Measurements from ENCODE around the gene OSGIN1.

Gene OSGIN1

GRCh38 chr16:83979441-83979840 lies 26.4 kb downstream of the OSGIN1 start:
- no peak overlapping the region for H3K27ac ChIP-seq
- TF ChIP-seq CTCF (IDR thresholded peaks at IDR 0.05) (no peak), ZFX (IDR thresholded peaks at IDR 0.05; ENCODE audit: borderline replicate concordance) (no peak)

GRCh38 chr16:83980794-83981193 lies 27.8 kb downstream of the OSGIN1 start:
- TF ChIP-seq ZFX (IDR thresholded peaks at IDR 0.05; ENCODE audit: borderline replicate concordance) (no peak), CTCF (IDR thresholded peaks at IDR 0.05) (no peak)
- no peak overlapping the region for H3K27ac ChIP-seq

- TF ChIP-seq ZFX (IDR thresholded peaks at IDR 0.05; ENCODE audit: borderline replicate concordance) (no peak), CTCF (IDR thresholded peaks at IDR 0.05) (no peak)
- H3K27ac ChIP-seq, result no peak overlapping the region
Measured at GRCh38 chr16:83981799-83982198, 28.8 kb downstream of the OSGIN1 start.

- TF ChIP-seq CTCF (IDR thresholded peaks at IDR 0.05) (no peak), ZFX (IDR thresholded peaks at IDR 0.05; ENCODE audit: borderline replicate concordance) (no peak)
- no peak overlapping the region for H3K27ac ChIP-seq
Measured at GRCh38 chr16:83983491-83983890, 30.5 kb downstream of the OSGIN1 start.

- TF ChIP-seq ZFX (IDR thresholded peaks at IDR 0.05; ENCODE audit: borderline replicate concordance), result no peak
- no peak for TF ChIP-seq CTCF (IDR thresholded peaks at IDR 0.05)
- H3K27ac ChIP-seq, result no peak overlapping the region
Measured at GRCh38 chr16:83989300-83989699, 36.3 kb downstream of the OSGIN1 start.

- H3K27ac ChIP-seq, result no peak overlapping the region
- no peak for TF ChIP-seq CTCF (IDR thresholded peaks at IDR 0.05)
- TF ChIP-seq ZFX (IDR thresholded peaks at IDR 0.05; ENCODE audit: borderline replicate concordance), result no peak
Measured at GRCh38 chr16:83990492-83990891, 37.5 kb downstream of the OSGIN1 start.

- H3K27ac ChIP-seq, result no peak overlapping the region
- no peak for TF ChIP-seq ZFX (IDR thresholded peaks at IDR 0.05; ENCODE audit: borderline replicate concordance)
Measured at GRCh38 chr16:83992624-83993023, 39.6 kb downstream of the OSGIN1 start.

- TF ChIP-seq CTCF (IDR thresholded peaks at IDR 0.05) (no peak), ZFX (IDR thresholded peaks at IDR 0.05; ENCODE audit: borderline replicate concordance) (no peak)
- H3K27ac ChIP-seq, result no peak overlapping the region
Measured at GRCh38 chr16:83994087-83994486, 41.0 kb downstream of the OSGIN1 start.
